AG04450 (cell line): ENCODE measurements around the gene ANGEL2. TPM values are rescaled to one million over a fixed set of nuclear protein-coding genes. Genes with fewer than 3 reads are reported as not detected.

Source experiments
- CTCF ChIA-PET: fragments of 300-600, 350-600 bp; formaldehyde crosslinking; extraction: SDS; loops from one replicate; lab custom pipeline; 2022; ENCODE audit warnings: antibody characterized with exemption, inconsistent platforms; lab: Charles Lee
- POLR2A ChIA-PET: fragments of 350-600 bp; formaldehyde crosslinking; extraction: SDS; loops from one replicate; lab custom pipeline; 2021; ENCODE audit warnings: antibody characterized with exemption, inconsistent platforms; lab: Yijun Ruan, JAX
- DNase-seq: peaks from one replicate; pipeline ENCODE4 v3.0.0-alpha.2; 2011; ENCODE audit warnings: low read depth, low spot score
- H3K27ac ChIP-seq: one replicate; pipeline ENCODE4 v1.5.1; 2012; ENCODE audit warnings: low read depth, low read length, control low read depth
- H3K27me3 ChIP-seq: one replicate; pipeline ENCODE4 v1.6.0; 2012; ENCODE audit warnings: low read length; ENCODE audit not compliant: control insufficient read depth, insufficient read depth
- H3K4me3 ChIP-seq: 2 replicates; pipeline ENCODE4 v1.5.1; 2011; ENCODE audit warnings: mild to moderate bottlenecking, low read depth, low read length, control low read depth
- H3K9me3 ChIP-seq: 2 replicates; pipeline ENCODE4 v1.5.1; 2012; ENCODE audit warnings: low read length; ENCODE audit not compliant: control insufficient read depth, insufficient read depth
- polyA minus RNA-seq: library from RNA; depleted of rRNA, polyadenylated mRNA; stranded (reverse); fragments of >200 nt; gene quantifications from 2 replicates; pipeline ENCODE4 v1.2.3, GENCODE V29; 2011; rRNA and poly(A)+ RNA removed
- polyA plus RNA-seq: library from polyadenylated mRNA; depleted of rRNA; stranded (reverse); fragments of >200 nt; gene quantifications from 2 replicates; pipeline ENCODE4 v1.2.3, GENCODE V29; 2011; rRNA removed
- TF ChIP-seq, protein P1 (sequence below): IDR thresholded peaks from 2 replicates; pipeline ENCODE4 v1.5.1; 2011; ENCODE audit warnings: low read depth, low read length, control low read depth, inconsistent platforms

ANGEL2 gene, protein sequence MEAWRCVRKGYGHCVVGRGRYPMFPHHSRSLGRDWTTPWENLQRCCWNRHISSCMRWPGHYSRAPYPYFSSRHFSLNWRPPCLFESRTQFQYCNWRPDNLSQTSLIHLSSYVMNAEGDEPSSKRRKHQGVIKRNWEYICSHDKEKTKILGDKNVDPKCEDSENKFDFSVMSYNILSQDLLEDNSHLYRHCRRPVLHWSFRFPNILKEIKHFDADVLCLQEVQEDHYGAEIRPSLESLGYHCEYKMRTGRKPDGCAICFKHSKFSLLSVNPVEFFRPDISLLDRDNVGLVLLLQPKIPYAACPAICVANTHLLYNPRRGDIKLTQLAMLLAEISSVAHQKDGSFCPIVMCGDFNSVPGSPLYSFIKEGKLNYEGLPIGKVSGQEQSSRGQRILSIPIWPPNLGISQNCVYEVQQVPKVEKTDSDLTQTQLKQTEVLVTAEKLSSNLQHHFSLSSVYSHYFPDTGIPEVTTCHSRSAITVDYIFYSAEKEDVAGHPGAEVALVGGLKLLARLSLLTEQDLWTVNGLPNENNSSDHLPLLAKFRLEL
- polyA plus RNA-seq (25.1 and 30.6 TPM in 2 replicates), polyA minus RNA-seq (17.9 and 34.4 TPM in 2 replicates)

DNA sequence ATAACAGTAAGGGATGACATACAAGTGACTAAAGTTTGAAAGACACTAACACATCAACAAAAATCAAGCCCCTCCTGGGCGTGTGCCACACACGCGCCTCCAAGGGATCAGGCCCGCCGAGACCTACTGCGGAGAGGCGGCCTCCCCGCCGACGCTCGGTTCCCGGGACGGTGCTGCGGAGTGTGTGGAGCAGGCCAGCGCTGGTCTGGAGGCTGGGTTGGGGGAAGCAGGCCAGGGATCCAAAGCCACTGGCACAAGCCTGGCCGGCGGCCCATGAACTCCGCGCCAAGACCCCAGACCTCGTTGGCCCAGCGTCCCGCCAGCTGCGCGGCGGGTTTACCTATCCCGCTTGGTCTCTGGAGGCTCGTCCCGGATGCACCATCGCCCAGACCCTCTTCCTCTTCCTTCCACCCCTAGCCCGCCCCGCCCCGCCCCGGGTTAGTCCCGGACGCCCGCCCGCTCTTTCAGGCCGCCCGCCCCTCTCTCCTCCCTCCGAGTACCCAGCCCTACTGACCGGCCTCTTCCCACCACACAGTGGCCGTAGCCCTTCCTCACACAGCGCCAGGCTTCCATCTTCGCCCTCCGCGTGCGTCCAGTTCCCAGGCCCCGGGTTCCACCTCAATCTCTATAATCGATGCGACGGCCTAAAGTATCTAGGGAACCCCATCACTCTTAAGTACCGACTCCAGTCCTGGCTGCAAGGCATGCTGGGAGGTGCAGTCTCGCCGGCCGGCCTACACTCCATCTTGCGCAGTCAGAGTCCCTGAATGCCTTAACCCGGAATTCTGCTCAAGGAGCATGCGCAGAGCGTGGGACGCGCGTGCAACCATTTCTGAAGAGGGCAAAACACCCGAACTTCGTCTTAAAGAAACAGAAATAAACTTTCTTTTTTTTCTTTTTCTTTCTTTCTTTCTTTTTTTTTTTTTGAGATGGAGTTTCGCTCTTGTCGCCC lies at the start of gene ANGEL2:
Gene ANGEL2 (minus strand): TSS at position 769 of the 952 bp plus-strand sequence. CDS start 196 bp downstream, at position 573.
- DNase-seq = peak; percentile 94
- H3K27ac ChIP-seq = peak within 1 kb of the TSS; percentile 78
- POLR2A ChIA-PET = interaction anchor here (0.7 to 1.4 kb wide), 3 partner anchors 224 to 560 kb away, joined by 3 read pairs; partner anchors contain the start of genes NSL1 and TATDN3
- TF ChIP-seq, protein P1, sequence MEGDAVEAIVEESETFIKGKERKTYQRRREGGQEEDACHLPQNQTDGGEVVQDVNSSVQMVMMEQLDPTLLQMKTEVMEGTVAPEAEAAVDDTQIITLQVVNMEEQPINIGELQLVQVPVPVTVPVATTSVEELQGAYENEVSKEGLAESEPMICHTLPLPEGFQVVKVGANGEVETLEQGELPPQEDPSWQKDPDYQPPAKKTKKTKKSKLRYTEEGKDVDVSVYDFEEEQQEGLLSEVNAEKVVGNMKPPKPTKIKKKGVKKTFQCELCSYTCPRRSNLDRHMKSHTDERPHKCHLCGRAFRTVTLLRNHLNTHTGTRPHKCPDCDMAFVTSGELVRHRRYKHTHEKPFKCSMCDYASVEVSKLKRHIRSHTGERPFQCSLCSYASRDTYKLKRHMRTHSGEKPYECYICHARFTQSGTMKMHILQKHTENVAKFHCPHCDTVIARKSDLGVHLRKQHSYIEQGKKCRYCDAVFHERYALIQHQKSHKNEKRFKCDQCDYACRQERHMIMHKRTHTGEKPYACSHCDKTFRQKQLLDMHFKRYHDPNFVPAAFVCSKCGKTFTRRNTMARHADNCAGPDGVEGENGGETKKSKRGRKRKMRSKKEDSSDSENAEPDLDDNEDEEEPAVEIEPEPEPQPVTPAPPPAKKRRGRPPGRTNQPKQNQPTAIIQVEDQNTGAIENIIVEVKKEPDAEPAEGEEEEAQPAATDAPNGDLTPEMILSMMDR = no peak
- no peaks in the 10 kb centered on the region; the same call in 1 of the 2 replicates for H3K9me3 ChIP-seq
- peak within 1 kb of the TSS; percentile 90 for H3K4me3 ChIP-seq
- H3K27me3 ChIP-seq = peaks cover under 1% of the 10 kb centered on the region
- CTCF ChIA-PET = no interaction called here

DNA sequence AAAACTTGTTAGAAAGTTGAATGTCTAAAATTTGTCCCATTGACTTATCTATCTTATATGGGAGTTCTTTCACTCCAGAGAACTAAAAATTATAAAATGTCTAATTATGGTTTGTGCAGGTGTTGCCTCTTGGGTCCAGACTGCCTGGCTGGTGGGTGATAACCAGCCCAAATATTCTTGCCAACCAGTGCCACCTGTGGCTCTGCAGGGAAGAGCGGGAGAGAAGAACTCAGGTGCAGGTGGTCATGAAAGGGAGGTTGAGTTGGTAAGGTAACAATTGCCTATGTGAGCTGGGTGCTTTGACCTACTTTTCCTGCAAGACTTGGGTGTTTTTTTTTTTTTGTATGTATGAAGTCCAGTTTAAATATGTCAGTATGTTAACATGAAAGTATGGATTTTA lies 45.6 kb upstream of the ANGEL2 start:
- Histone ChIP-seq H3K4me3 (no peak overlapping the region), H3K9me3 (no peaks in the 10 kb centered on the region; the same call in 1 of the 2 replicates), H3K27me3 (no peaks in the 10 kb centered on the region), H3K27ac (no peak overlapping the region)
- no peak for DNase-seq
- ChIA-PET POLR2A (no interaction called here), CTCF (interaction anchor here (0.6 to 1.5 kb wide), 2 partner anchors 10 to 1468 kb away, joined by 3 to 5 read pairs; no protein-coding TSS in a partner anchor)
- TF ChIP-seq, protein P1 = no peak

DNA sequence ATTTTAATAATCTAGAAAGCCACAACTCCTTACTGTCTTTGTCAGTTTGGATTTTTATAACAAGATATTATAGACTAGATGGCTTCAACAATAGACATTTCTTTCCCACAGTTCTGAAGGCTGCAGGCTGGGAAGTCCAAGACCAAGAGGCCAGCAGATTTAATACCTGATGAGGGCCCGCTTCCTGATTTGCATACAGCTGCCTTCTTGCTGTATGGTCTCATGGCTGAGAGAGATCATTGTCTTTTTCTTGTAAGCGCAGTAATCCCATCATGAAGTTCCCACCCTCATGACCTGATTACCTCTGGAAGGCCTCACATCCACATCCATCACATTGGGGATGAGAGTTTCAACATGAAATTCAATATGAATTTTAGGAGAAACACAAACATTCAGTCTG lies 45.2 kb upstream of the ANGEL2 start:
- Histone ChIP-seq H3K4me3 (no peak overlapping the region), H3K27me3 (no peaks in the 10 kb centered on the region), H3K9me3 (no peaks in the 10 kb centered on the region; the same call in 1 of the 2 replicates), H3K27ac (no peak overlapping the region)
- DNase-seq = no peak
- TF ChIP-seq, protein P1 = no peak
- CTCF ChIA-PET = interaction anchor here (0.5 to 0.6 kb wide), 2 partner anchors 17 to 204 kb away, joined by 3 to 9 read pairs; no protein-coding TSS in a partner anchor
- POLR2A ChIA-PET = no interaction called here

DNA sequence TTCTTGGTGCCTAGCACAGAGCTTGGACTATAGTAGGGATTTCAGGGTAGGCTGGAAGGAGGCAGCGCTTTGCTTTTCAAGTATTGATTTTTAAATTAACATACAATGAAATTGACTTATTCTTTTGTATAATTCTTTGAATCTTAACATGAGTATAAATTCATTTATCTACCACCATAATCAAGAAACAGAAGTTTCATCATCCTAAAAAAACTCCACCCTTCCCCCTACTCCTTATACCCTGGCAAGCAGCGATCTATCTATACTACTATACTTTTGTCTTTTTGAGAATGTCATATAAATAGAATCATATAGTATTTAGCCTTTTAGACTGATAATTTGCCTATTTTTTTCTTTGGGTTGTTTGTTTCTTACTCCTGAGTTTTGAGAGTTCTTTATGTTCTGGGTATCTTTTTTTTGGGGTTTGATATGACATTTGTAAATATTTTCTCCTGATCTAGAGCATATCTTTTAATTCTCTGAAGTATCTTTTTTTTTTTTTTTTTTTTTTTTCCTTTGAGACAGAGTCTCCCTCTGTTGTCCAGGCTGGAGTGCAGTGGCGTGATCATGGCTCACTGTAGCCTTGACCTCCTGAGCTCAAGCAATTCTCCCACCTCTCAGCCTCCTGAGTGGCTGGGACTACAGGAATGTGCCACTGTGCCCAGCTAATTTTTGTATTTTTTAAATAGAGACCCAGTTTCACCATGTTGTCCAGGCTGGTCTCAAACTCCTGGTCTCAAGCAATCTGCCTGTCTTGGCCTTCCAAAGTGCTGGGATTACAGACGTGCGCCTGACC lies 41.8 kb upstream of the ANGEL2 start:
- Histone ChIP-seq H3K27ac (no peak overlapping the region), H3K9me3 (no peaks in the 10 kb centered on the region; the same call in 1 of the 2 replicates), H3K4me3 (no peak overlapping the region), H3K27me3 (no peaks in the 10 kb centered on the region)
- TF ChIP-seq, protein P1 = no peak
- no peak for DNase-seq
- ChIA-PET POLR2A (no interaction called here), CTCF (no interaction called here)
